Tibial nerve (tissue), 4 donors: Measurements from ENCODE around the gene ZFAND6. TPM values are rescaled to one million over a fixed set of nuclear protein-coding genes. Genes with fewer than 3 reads are reported as not detected.

Experiments used
- DNase-seq, 2 donors: peaks; one replicate each; pipeline ENCODE4 v3.0.0-alpha.2; 2019; ENCODE audit warnings: low spot score in 2 of 2
- H3K27ac ChIP-seq, 4 donors: fragments of 200-600 bp; sonication (generic) in 3 of 4; one replicate each; pipeline ENCODE4 v1.5.1; 2017 to 2019; ENCODE audit warnings: mild to moderate bottlenecking in 1 of 4
- H3K27me3 ChIP-seq, 2 donors: fragments of 200-600 bp; sonication (generic) in 1 of 2; one replicate each; pipeline versions ENCODE4 v1.5.1 to v1.6.0; 2017 to 2019
- H3K36me3 ChIP-seq, 3 donors: fragments of 200-600 bp; sonication (generic); one replicate each; pipeline ENCODE4 v1.5.1; 2018 to 2019
- H3K4me1 ChIP-seq, 4 donors: fragments of 200-600 bp; sonication (generic) in 3 of 4; one replicate each; pipeline ENCODE4 v1.5.1; 2017 to 2019
- H3K4me3 ChIP-seq, 4 donors: fragments of 200-600 bp; sonication (generic) in 3 of 4; one replicate each; pipeline ENCODE4 v1.5.1; 2017 to 2019; ENCODE audit warnings: mild to moderate bottlenecking in 1 of 4, moderate library complexity in 1 of 4
- H3K9me3 ChIP-seq, 4 donors: fragments of 200-600 bp; sonication (generic) in 3 of 4; one replicate each; pipeline ENCODE4 v1.5.1; 2017 to 2019
- EP300 ChIP-seq, 2 donors: sonication (generic); formaldehyde crosslinking; IDR thresholded peaks; one replicate each; pipeline ENCODE4 v1.6.1; 2017; ENCODE audit warnings: antibody characterized with exemption in 2 of 2, mild to moderate bottlenecking in 1 of 2
- POLR2A ChIP-seq, 2 donors: fragments of 450-650 bp; IDR thresholded peaks; one replicate each; pipeline ENCODE4 v1.6.1; 2017; ENCODE audit warnings: antibody characterized with exemption in 2 of 2, mild to moderate bottlenecking in 2 of 2, moderate library complexity in 2 of 2
- WGBS, 2 donors: methylation state at CpG; one replicate each; pipeline ENCODE4 v1.1.5; 2018; 5-methylcytosine and 5-hydroxymethylcytosine counted together
- total RNA-seq, 4 donors: library from RNA; depleted of rRNA; stranded (reverse); fragments of >200 nt; gene quantifications; one replicate each; pipeline ENCODE4 v1.1.0, GENCODE V29; 2016
- TF ChIP-seq, protein P1 (sequence below), 5 experiments: fragments of 200-600 bp in 3 of 5; fragments of 450-650 bp in 2 of 5; sonication (generic) in 3 of 5; IDR thresholded peaks; one replicate each; pipeline ENCODE4 v1.5.1; 2016 to 2019; ENCODE audit warnings: antibody characterized with exemption in 5 of 5, mild to moderate bottlenecking in 3 of 5, moderate library complexity in 2 of 5

ZFAND6 gene
- total RNA-seq, 4 donors from 2014 or later = 68.6 to 126 (median 88.2) TPM

DNA sequence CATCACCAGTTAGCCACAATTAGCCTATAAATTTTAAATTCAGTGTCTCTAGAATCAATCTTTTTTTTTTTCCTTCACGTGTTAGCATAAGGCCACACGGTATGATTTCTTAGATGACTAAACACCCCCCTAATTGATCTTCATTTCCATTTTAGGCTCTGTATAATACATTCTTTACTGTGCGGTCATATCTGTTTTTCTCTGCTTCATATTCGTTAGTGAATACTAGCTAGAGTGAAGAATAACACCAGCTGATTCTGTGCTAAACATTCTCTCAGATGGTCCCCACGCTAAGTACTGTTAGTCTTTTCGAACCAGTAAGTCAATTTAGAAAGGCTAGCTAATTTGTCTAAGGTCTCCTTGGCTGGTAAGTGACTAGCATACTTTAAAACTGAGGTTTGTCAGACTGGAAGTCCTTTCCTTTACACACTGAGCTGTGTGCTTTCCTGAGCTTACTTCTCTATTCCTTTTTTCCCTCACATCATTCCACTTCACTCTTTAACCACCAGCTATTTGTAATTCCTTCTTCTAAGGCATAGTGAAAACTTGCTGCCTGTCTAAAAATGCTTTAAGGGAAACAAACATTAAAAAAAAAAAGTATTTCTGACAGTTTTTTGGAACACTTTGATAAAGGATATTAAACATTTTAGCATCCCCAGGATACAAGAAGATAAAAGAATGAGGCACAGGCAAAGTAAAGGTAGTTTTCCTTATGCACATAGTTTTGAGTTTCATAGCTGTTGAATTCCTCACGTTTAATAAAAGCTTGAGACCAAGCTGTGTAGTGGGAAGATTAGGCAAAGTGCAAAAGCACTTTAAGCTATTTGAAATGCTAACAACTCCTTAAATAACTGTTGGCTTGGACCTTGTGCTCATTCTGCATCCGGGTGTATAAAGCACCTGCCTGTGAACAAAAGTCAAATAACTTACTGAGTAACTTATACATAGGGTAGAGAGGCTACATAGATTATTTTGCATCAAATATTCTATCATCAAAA is 17.1 kb downstream of the ZFAND6 start:
- DNase-seq = no peak
- peaks cover 0 to 50% (median 21%) of the 10 kb centered on the region in 4 donors for H3K4me1 ChIP-seq
- H3K9me3 ChIP-seq = no peaks in the 10 kb centered on the region
- no peak overlapping the region for H3K4me3 ChIP-seq
- H3K36me3 ChIP-seq = no peaks in the 10 kb centered on the region
- no peaks in the 10 kb centered on the region for H3K27me3 ChIP-seq
- WGBS, 2 donors = 38 to 42% methylated on average over 8 of the region's 8 CpGs
- H3K27ac ChIP-seq = no peak overlapping the region
- TF ChIP-seq, protein P1, sequence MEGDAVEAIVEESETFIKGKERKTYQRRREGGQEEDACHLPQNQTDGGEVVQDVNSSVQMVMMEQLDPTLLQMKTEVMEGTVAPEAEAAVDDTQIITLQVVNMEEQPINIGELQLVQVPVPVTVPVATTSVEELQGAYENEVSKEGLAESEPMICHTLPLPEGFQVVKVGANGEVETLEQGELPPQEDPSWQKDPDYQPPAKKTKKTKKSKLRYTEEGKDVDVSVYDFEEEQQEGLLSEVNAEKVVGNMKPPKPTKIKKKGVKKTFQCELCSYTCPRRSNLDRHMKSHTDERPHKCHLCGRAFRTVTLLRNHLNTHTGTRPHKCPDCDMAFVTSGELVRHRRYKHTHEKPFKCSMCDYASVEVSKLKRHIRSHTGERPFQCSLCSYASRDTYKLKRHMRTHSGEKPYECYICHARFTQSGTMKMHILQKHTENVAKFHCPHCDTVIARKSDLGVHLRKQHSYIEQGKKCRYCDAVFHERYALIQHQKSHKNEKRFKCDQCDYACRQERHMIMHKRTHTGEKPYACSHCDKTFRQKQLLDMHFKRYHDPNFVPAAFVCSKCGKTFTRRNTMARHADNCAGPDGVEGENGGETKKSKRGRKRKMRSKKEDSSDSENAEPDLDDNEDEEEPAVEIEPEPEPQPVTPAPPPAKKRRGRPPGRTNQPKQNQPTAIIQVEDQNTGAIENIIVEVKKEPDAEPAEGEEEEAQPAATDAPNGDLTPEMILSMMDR (IDR thresholded peaks at IDR 0.05) = no peak
- TF ChIP-seq POLR2A (IDR thresholded peaks at IDR 0.05) (no peak), EP300 (IDR thresholded peaks at IDR 0.05) (no peak)

GRCh38 chr15:80081390-80081789 is 21.9 kb downstream of the ZFAND6 start:
- H3K36me3 ChIP-seq = no peaks in the 10 kb centered on the region
- no peak for TF ChIP-seq POLR2A (IDR thresholded peaks at IDR 0.05)
- no peak for TF ChIP-seq EP300 (IDR thresholded peaks at IDR 0.05)
- TF ChIP-seq, protein P1 (IDR thresholded peaks at IDR 0.05) = no peak
- H3K4me1 ChIP-seq = peaks cover 0 to 22% (median 8%) of the 10 kb centered on the region in 4 donors
- H3K4me3 ChIP-seq = no peak overlapping the region
- H3K9me3 ChIP-seq = no peaks in the 10 kb centered on the region
- 82 to 90% methylated on average over 2 of the region's 2 CpGs for WGBS, 2 donors
- no peaks in the 10 kb centered on the region for H3K27me3 ChIP-seq
- no peak for DNase-seq
- no peak overlapping the region for H3K27ac ChIP-seq

DNA sequence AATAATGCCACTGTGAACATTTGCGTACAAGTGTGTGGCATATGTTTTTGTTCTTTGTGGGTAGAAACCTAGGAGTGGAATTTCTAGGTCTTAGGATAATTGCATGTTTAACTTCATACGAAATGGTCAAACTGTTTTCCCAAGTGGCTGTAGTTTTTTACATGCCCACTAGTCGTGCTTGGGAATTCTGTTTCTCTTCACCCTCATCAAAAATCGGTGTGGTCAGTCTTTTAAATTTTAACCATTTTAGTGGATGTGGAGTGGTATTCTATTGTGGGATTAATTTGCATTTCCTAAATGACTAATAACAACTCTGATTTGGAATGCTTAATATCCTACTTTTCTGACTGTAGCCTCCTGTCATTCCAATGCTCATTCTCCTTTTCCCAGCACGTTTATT is 27.6 kb downstream of the ZFAND6 start:
- H3K27me3 ChIP-seq = no peaks in the 10 kb centered on the region
- no peaks in the 10 kb centered on the region for H3K9me3 ChIP-seq
- peaks cover 0 to 21% (median 2%) of the 10 kb centered on the region in 4 donors for H3K4me1 ChIP-seq
- 23 to 27% methylated on average over 5 of the region's 5 CpGs for WGBS, 2 donors
- no peaks in the 10 kb centered on the region for H3K36me3 ChIP-seq
- H3K27ac ChIP-seq = no peak overlapping the region
- DNase-seq = no peak
- TF ChIP-seq, protein P1 (IDR thresholded peaks at IDR 0.05) = no peak
- TF ChIP-seq EP300 (IDR thresholded peaks at IDR 0.05) (no peak), POLR2A (IDR thresholded peaks at IDR 0.05) (no peak)
- no peak overlapping the region for H3K4me3 ChIP-seq

GRCh38 chr15:80090041-80090440 is 30.6 kb downstream of the ZFAND6 start:
- Histone ChIP-seq H3K9me3 (no peaks in the 10 kb centered on the region), H3K4me3 (no peak overlapping the region), H3K27ac (no peak overlapping the region), H3K36me3 (peaks cover 0 to 2% (median 0%) of the 10 kb centered on the region in 3 donors), H3K27me3 (no peaks in the 10 kb centered on the region), H3K4me1 (peaks cover 0 to 17% (median 2%) of the 10 kb centered on the region in 4 donors)
- no peak for DNase-seq
- 98 to 100% methylated on average over 1 of the region's 1 CpG for WGBS, 2 donors
- TF ChIP-seq, protein P1 (IDR thresholded peaks at IDR 0.05) = no peak
- TF ChIP-seq POLR2A (IDR thresholded peaks at IDR 0.05) (no peak), EP300 (IDR thresholded peaks at IDR 0.05) (no peak)

- TF ChIP-seq EP300 (IDR thresholded peaks at IDR 0.05) = no peak
- TF ChIP-seq POLR2A (IDR thresholded peaks at IDR 0.05) = no peak
- peaks cover 0 to 27% (median 2%) of the 10 kb centered on the region in 4 donors for H3K4me1 ChIP-seq
- H3K27me3 ChIP-seq = no peaks in the 10 kb centered on the region
- no peak overlapping the region for H3K27ac ChIP-seq
- 88 to 93% methylated on average over 7 of the region's 7 CpGs for WGBS, 2 donors
- peaks cover 0 to 2% (median 0%) of the 10 kb centered on the region in 3 donors for H3K36me3 ChIP-seq
- no peak overlapping the region for H3K4me3 ChIP-seq
- H3K9me3 ChIP-seq = no peaks in the 10 kb centered on the region
- no peak for DNase-seq
These were observed 31.5 kb downstream of the ZFAND6 start for GRCh38 chr15:80090879-80091503.
